Body of pancreas (tissue), 4 donors: ENCODE measurements around the gene CNTNAP2.

Source experiments
- CTCF ChIP-seq, 7 experiments: fragments of 450-650 bp in 4 of 7; fragments of 200-600 bp in 3 of 7; sonication (generic) in 3 of 7; IDR thresholded peaks; one replicate each; pipeline ENCODE4 v1.5.1; 2016 to 2019; ENCODE audit warnings: antibody characterized with exemption in 7 of 7
- POLR2A ChIP-seq, 3 donors: fragments of 450-650 bp; IDR thresholded peaks; one replicate each; pipeline ENCODE4 v1.6.1; 2016; ENCODE audit warnings: antibody characterized with exemption in 3 of 3, mild to moderate bottlenecking in 2 of 3

GRCh38 chr7:147803151-147803550 lies 1686.5 kb downstream of the CNTNAP2 start:
- TF ChIP-seq CTCF (IDR thresholded peaks at IDR 0.05) (no peak), POLR2A (IDR thresholded peaks at IDR 0.05) (no peak)
